HL-60 (cell line): Measurements from ENCODE around the gene SIMC1.

Source experiments
- CTCF ChIP-seq: IDR thresholded peaks from one replicate; pipeline ENCODE4 v1.5.1; 2011; ENCODE audit warnings: low read length, control low read depth, inconsistent platforms; ENCODE audit not compliant: insufficient read depth
- GABPA ChIP-seq: IDR thresholded peaks from 2 replicates; pipeline ENCODE4 v1.6.1; 2012; ENCODE audit warnings: low read depth
- POLR2AphosphoS5 ChIP-seq: IDR thresholded peaks from 2 replicates; pipeline ENCODE4 v1.6.1; 2012; ENCODE audit warnings: low read depth

- TF ChIP-seq CTCF (no peak), POLR2AphosphoS5 (no peak), GABPA (no peak)
Measured at GRCh38 chr5:176334031-176334770, 96.0 kb downstream of the SIMC1 start.
